HCT116 (cell line): Measurements from ENCODE around the gene IRF2BP2.
A peak's percentile ranks its signal among the peaks of the same experiment; 100 is the strongest.

Experiments used
- POLR2A ChIP-seq: IDR thresholded peaks from 2 replicates; pipeline ENCODE4 v1.7.0; 2011; ENCODE audit warnings: borderline replicate concordance; ENCODE audit not compliant: insufficient read depth, insufficient read length; ENCODE audit errors: extremely low read depth
- SIN3A ChIP-seq: IDR thresholded peaks from 2 replicates; pipeline ENCODE4 v1.6.1; 2012; ENCODE audit warnings: low read depth

- TF ChIP-seq POLR2A: peak; percentile 74
- TF ChIP-seq SIN3A: no peak
Observed at GRCh38 chr1:234610061-234610665, at the start of gene IRF2BP2.
